ENCODE measurements around the gene NYAP2.

NYAP2 gene

DNA sequence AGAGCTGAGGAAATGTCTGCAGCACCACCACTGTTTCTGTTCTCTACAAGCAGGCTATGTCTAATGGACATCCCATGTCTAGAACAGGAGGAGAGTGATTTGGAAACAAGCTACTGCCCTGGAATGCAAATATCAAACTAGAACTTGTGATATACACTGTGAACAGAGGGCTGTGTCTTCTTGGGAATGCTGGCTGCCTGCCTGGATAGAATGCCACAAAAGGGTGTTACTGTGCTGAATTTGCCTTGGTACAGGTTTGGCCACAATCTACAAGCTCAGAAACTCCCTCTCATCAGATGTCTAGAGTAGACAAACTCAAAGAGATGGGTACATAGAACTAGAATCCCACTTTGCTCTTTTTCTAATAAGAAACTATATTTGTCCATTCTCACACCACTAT, 170.5 kb downstream of the NYAP2 start:
- DNase-seq, result no peak

DNA sequence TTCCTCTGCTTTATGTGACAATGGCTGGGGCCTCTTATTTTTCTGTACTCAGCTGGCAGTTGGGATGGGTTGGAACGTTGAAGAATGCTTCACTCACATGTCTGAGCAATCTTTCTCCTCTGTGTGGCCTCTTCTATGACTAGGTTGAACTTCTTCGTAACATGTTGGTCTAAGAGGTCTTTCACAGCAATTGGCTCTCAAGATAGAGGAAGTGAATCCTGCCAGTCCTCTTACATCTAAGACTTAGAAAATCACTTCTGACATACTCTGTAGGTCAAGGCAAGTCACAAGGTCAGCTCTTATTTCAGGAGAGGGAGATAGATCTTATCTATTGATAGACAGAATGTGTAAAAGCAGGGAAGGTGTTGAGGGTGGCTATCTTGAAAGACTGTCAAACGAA, 174.1 kb downstream of the NYAP2 start:
- no peak for DNase-seq

DNA sequence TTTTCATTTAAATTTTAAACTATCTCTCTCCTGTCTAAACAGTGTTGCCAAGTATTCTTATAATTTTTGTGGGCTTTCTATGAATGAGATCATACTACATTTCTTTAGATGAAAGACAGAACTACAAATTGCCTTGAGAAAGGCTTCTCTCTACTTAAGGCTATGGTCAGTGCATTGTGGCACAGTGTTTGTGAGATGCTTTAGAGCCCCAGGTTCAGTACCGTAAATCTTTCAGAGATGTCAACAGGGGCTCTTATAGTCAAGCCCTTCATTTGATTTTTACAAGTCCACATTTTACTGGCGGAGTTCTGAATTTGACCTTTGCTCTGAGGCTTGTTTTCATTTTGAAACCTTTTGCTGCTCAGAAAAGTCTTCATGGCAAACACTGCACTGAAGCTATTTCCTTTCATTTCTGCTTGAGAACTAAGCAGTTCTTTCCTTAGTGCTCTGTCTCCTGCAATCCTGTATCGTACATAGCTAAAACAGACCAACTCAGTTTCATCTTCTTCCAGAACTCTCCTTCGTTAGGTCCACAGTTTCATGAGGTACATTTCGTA, 175.2 kb downstream of the NYAP2 start:
- DNase-seq, result no peak

DNA sequence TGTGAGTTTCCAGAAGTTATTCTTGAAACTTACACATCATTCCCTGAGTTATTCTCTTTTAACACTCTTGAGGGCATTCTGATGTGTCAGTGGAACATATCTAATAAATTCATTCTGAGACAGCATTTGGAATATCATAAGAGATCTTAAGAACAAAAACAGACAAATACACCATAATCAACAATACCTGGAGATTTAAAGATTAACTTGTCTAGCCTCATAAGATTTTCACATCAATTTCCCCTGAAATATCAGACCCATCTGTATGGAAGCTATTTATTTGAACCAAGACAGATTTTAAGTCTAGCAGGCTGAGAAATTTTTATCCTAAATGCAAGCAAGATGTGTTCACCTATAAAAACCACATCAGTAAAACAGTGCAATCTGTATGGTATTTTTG, 181.6 kb downstream of the NYAP2 start:
- DNase-seq, result no peak

DNA sequence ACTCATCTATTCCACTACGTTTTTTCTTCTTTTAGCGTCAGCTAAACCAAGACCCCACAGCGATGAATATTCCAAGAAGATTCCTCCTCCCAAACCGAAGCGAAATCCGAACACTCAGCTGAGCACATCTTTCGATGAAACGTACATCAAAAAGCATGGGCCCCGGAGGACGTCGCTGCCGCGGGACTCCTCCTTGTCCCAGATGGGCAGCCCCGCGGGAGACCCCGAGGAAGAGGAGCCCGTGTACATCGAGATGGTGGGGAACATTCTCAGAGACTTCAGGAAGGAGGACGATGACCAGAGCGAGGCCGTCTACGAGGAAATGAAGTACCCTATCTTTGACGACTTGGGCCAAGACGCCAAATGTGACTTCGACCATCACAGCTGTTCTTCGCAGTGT, 182.4 kb downstream of the NYAP2 start:
- no peak for DNase-seq

DNA sequence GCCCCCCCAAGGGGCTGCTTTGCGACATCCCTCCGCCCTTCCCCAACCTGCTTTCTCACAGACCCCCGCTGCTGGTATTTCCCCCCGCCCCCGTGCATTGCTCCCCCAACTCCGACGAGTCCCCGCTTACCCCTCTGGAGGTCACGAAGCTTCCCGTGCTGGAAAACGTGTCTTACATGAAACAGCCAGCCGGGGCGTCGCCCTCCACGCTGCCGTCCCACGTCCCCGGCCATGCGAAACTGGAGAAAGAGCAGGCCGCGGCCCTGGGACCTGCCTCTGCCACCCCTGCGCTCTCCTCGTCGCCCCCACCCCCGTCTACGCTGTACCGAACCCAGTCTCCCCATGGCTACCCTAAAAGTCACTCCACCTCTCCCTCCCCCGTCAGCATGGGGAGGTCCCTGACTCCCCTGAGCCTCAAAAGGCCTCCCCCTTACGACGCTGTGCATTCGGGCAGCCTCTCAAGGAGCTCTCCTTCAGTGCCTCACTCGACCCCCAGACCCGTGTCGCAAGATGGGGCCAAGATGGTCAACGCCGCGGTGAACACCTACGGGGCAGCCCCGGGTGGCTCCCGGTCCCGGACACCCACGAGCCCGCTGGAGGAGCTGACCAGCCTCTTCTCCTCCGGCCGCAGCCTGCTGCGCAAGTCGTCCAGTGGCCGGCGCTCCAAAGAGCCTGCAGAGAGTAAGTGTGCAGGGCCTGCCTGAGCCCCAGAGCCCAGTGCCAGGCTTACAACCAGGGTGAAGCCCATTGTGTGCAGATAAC, 183.0 kb downstream of the NYAP2 start:
- no peak for DNase-seq

DNA sequence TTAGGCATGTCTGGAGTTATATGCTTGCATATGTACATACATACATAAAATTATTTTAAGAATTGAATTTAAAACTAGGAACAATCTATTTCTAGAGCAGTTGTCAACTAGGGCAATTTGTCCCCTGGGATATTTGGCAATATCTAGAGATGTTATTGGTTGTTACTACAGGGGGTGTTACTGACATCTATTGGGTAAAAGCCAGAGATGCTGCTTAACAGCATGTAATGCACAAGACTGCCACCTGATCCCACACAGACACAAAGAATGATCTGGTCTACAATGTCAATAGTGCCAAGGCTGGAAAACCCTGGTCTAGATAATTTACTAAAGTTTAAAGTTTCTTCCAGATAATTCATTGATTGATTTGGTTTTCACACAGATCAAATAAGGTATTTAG, 185.3 kb downstream of the NYAP2 start:
- no peak for DNase-seq

DNA sequence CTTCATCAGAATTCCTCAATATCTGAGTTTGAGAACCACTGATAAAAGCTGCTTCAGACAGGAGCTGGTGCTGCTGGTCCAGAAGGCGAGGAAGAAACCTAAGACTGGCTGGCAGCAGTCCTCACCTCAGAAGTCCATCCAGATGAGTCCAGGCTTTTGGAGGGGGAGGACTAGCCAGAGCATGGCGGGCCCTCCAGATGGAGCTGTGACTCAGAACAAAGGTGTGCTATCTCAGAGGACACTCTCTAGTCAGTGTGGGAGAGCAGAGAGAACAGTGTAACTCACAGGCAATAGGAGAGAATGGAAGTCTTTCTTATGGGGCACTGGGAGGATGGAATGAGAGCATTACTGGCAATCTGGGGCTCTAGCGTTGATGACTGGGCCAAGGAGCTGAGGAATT, 191.4 kb downstream of the NYAP2 start:
- DNase-seq, result no peak

DNA sequence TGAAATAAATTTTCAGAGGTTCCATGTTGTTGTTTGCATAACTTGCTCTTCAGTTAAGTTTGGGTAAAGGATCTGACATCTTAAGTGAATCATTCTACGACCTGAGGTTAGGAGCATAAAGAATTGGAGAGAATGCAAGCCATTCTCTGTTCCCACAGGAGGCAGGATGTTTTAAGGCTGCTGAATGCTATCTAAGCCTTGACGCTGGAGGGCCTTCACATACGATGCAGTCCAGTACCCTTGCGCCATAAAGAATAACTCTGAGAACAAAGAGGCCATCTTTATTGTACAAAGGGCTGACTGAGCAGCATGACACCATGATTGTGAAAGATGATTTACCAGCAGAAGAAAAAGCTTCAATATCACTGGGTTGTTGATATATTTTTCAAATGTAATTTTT, 198.4 kb downstream of the NYAP2 start:
- no peak for DNase-seq

DNA sequence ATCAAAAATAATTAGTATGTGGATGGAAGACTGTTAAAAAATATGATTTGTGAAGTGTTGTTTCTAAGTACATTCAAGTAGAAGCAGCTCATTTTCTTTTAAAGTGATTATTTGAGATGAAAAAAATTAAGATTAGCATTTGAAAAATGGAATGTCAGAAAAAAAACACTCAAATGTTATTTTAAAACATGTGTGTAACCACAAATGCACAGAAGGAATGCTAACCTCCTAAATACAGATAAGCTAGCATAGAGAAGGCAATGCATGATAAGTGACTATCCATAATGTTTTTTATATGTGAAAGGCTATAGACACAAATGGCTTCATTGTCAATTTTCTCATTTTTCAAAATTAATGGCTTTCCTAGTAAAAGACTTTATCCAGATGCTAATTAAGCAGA, 198.9 kb downstream of the NYAP2 start:
- DNase-seq, result no peak

DNA sequence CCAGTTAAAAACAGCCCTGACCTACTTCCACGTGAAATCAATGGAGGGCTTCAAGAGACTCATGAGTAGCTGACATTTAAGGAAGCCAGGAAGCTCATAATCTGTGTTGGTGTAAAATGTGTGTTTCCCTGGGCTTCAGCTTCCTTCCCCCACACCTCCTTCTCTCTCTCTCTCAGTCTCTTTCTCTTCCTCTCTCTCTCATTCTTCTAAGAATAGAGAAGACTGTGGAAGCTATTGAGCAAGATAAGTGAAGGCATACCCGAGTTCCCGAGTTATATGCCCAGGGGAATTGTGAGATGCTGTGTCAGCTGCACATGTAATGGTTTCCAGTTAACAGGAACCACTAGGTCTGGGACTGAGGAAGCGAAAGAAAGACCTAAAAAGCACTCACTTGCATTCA, 199.4 kb downstream of the NYAP2 start:
- no peak for DNase-seq

DNA sequence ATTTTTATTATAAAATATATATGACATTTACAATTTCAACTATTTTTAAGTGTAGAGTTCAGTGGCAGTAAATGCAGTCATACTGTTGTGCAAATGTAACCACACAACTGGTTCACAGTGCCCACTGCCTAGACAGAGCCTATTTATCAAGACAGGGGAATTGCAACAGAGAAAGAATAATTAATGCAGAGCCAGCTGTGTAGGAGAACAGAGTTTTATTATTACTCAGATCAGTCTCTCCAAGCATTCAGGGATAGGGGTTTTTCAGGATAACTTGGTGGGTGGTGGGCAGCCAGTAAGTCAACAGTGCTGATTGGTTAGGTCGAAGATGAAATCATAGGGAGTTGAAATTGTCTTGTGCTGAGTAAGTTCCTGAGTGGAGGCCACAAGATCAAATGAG, 200.3 kb downstream of the NYAP2 start:
- DNase-seq, result no peak

DNA sequence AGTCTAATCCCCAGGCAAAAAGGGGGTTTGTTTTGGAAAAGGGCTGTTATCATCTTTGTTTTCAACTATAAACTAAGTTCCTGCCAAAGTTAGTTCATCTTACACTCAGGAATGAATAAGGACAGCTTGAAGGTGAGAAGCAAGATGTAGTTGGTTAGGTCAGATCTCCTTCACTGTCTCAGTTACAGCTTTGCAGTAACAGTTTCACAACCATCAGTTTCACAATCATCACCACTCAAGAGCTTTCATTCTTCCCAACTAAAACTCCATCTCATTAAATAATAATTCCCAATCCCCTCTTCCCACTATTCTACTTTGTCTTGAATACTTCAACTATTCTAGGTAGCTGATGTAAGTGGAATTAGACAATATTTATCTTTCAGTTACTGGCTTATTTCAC, 200.9 kb downstream of the NYAP2 start:
- no peak for DNase-seq

DNA sequence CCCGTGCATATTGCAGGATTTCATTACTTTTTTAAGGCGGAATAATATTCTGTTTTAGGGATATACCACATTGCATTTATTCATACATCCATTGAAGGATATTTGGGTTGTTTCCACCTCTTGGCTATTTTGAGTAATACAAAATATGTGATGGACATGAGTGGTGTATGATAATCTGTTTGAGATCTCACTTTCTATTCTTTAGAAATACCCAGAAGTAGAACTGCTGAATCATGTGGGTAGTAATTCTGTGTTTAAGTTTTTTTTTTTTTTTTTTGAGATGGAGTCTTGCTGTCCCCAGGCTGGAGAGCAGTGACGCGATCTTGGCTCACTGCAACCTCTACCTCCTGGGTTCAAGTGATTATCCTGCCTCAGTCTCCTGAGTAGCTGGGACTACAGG, 201.4 kb downstream of the NYAP2 start:
- no peak for DNase-seq

DNA sequence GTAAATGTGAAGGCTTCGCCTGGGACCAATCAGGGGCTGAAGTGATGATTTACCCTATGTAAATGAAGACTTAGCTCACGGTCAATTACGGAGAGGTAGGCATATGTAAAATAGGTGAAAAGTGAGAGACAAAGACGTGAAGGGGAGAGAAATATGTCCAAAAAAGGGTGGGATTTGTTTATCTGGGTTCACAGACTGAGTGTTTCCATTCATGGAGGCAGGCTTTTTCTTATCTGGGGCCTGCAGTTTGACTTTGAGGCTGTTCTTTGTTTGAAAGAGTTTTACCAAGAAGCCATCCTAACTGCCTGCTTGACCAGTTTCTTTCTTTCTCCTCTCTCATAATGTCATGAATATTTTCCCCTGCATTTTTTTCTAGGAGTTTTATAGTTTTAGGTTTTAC, 202.7 kb downstream of the NYAP2 start:
- no peak for DNase-seq

DNA sequence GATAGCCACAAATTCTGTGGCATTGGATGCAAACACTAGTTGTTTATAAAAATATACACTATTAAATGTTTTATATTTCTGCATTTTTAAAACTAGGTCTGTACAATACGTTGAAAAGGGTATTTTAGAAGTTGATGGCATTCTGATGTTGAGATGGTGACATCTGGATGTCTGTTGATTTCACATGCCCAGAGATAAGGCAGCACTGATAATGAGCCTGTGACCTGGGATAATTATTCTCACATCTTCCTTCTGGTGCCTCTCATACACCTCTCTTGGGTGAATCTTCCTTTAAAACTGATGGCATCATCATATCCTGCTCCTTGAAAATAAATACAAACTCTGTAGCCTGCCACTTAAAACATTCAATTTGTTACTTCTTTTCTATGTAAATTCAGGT, 208.6 kb downstream of the NYAP2 start:
- no peak for DNase-seq

DNA sequence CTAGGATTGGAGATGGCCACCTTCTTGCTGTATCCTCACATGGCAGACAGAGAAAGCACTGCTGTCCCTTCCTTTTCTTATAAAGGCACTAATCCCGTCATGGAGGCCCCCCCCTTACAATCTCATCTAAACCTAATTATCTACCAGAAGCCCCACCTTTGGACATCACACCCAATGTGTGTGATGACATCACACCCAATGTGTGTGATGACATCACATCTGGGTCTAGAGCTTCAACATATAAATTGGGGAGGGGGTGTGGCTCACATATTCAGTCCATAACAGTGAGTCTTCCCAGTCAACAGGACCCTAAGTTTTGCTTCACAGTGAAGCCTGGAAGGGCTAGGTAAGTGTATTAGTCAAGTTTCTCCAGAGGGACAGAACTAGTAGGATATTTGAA, 213.1 kb downstream of the NYAP2 start:
- DNase-seq, result no peak

DNA sequence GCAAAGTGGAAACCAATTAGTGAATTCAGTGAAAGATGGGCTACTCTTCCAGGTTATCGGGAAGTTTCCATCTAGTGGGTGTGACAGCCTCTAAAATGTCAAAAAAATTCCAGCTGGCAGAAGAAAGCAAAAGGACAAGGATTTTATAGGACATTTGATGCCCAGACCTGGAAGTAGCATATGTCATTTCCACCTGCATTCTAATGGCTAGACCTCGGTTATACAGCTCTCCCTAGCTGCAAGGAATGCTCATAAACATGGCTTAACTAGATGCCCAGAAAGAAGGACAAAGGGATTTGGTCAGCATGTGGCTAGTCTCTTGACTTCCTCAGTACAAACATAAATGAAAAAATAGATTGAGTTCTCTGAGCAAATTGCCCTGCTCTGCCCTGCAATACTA, 215.4 kb downstream of the NYAP2 start:
- DNase-seq, result peak; percentile 1

DNA sequence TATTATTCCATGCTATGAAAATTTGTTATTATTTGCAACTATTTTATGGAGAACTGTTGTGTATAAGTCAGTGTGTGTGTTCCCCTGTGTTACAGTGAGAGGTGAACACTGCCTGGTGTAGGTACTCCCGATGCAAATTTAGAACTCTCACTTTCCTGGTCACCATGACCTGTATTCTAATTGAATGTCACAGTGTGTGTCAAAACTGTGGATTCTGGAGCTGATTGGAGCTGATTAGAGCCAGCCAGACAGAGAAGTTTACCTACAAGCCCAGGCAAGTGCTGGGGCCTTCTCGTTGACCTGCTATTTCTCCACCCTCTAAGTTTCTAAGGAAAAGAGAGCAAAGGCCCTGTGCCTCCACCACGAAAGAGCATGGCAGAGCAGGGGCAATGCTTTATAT, 216.0 kb downstream of the NYAP2 start:
- peak; percentile 8 for DNase-seq

DNA sequence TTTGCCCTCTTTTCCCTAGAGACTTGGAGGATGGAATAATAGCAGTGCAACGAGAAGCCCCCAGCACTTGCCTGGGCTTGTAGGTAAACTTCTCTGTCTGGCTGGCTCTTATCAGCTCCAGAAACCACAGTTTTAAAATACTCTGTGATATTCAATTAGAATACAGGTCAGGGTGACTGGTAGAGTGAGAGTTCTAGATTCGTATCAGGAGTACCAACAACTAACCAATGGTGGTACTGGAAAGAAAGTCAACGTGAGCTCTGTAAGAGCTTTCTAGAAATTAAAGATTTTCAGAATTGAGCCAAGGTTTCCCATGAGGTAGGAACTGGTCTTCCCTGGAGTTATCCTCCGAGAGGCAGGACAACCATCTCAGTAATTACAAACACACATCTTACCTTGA, 216.9 kb downstream of the NYAP2 start:
- DNase-seq, result no peak

DNA sequence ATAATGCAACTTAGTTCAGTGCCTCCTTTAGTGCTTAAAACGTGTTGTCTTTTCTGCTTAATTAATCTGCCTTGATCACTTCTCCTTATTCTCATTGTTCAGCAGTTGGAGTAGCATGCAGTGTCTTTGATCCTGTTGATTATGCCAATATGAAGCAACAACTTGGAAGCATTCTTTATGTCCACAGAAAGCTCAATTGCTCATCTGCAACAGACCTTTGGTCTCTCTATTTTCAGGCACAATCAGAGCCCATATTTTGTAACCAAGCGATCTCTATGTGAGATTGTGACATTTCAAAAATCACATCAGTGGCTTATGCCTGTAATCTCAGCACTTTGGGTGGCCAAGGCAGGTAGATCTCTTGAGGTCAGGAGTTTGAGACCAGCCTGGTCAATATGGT, 217.3 kb downstream of the NYAP2 start:
- DNase-seq, result no peak

DNA sequence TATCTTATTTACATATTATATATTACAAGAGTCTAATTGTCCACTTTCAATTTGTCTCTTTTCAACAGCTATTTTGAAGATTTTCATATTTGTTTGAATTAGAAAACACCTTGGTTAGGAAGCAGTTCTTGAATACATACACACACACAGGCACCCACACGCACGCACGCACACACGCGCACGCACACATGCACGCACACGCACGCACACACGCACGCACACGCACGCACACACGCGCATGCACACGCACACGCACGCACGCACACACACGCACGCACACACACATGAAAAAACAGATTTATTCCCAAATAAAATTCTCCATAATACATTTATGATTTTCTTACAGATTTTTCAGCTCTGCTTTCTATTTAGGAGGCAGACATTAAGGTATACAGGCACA, 220.7 kb downstream of the NYAP2 start:
- DNase-seq, result no peak

DNA sequence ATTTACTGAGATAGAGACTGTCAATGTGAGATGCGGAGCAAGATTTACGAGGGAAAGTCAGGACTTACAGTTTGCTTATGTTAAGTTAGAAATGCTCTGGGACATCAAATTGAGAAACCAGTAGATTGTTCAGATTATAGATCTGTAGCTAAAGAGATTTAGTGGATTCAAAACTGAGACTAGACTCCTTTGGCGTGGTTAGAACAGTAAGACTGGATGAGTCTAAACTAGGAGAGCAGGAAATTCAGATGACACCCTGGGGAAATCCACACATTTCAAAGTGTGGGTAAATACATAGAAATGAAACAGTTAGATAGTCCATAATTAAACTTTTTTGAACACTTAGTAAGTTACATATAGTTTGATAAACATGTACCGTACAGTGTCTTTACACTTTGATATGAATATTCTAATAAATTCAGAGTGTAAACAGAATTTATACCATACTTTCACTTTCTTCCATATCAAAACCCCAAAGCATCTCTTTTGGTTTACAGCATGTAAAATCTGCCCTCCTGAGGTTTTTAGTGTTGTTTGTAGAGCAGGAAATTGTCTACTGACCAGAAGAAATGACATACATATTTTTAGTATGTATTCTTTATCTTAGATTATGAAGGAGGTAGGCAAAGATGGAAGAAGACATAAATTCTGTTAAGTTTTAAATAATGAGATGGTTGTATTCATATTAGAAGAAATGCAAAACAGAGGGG, 231.5 kb downstream of the NYAP2 start:
- no peak for DNase-seq

DNA sequence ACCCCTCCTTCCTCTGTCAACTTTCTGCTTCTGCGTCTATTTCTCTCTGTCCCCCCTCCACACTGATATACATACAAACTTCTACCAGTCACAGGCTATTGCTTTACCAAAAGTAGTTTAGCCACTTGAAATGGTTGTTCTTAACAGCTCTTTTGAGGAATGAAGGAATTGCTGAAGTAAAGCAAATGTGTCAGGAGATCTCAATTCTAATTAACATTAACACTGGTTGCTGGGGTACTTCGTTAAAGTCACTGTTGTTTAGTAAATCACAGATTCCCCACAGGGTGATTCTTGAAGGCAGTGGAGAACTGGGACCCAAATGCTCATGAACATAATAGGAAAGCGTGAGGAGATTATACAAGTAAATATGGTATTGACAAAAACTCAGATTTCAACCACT, 232.8 kb downstream of the NYAP2 start:
- no peak for DNase-seq

DNA sequence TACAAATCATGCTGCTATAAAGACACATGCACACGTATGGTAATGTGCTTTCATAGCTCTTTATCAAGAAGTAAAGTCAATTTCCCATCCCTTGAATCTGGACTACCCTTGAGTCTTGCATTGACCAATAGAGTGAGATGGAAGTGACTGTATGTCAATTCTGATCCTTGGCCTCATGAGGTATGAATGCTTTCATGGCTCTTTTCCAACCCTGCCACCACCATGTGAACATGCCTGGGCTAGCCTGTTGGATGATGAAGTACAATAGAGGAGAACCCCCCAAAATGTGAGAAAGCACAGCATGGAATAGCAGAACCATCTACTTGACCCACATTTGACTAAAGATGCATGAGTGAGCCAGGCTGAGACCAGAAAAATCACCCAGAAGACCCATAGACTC, 237.0 kb downstream of the NYAP2 start:
- no peak for DNase-seq

Data from NCI-H146 (cell line).